HG03469 (cell line): ENCODE results near the gene AKAP7.
"Not testable (repeated sequence)": the region's sequence is repeated elsewhere in the genome, so short reads cannot be mapped to it uniquely, and the experiment has no call there.

Experiments used
- ATAC-seq: cut with Tn5 transposase; IDR thresholded peaks from one replicate; pipeline ENCODE4 v1.9.1; 2021; ENCODE audit warnings: mild to moderate bottlenecking, moderate library complexity, moderate number of reproducible peaks; ENCODE audit not compliant: unreplicated experiment

Gene AKAP7

GRCh38 chr6:131250936-131251335 lies 115.7 kb downstream of the AKAP7 start:
- ATAC-seq: no peak

- ATAC-seq: no peak
Observed at GRCh38 chr6:131251590-131252199, 116.4 kb downstream of the AKAP7 start.

- no peak for ATAC-seq
Observed at GRCh38 chr6:131255434-131255833, 120.2 kb downstream of the AKAP7 start.

GRCh38 chr6:131255911-131256310 lies 120.6 kb downstream of the AKAP7 start:
- ATAC-seq: no peak

- ATAC-seq: no peak
Observed at GRCh38 chr6:131257104-131257503, 121.8 kb downstream of the AKAP7 start.

GRCh38 chr6:131258010-131258652 lies 122.9 kb downstream of the AKAP7 start:
- no peak for ATAC-seq

- ATAC-seq: no peak
Observed at GRCh38 chr6:131258816-131259476, 123.7 kb downstream of the AKAP7 start.

GRCh38 chr6:131260960-131261359 lies 125.7 kb downstream of the AKAP7 start:
- ATAC-seq: not testable (repeated sequence)

GRCh38 chr6:131262060-131262459 lies 126.8 kb downstream of the AKAP7 start:
- no peak for ATAC-seq

- no peak for ATAC-seq
Observed at GRCh38 chr6:131265939-131266338, 130.7 kb downstream of the AKAP7 start.

GRCh38 chr6:131268303-131268702 lies 133.0 kb downstream of the AKAP7 start:
- ATAC-seq: no peak

- no peak for ATAC-seq
Observed at GRCh38 chr6:131269565-131270391, 134.5 kb downstream of the AKAP7 start.

GRCh38 chr6:131270534-131270933 lies 135.3 kb downstream of the AKAP7 start:
- no peak for ATAC-seq

- ATAC-seq: no peak
Observed at GRCh38 chr6:131275273-131275672, 140.0 kb downstream of the AKAP7 start.

- ATAC-seq: no peak
Observed at GRCh38 chr6:131277591-131277990, 142.3 kb downstream of the AKAP7 start.

- ATAC-seq: no peak
Observed at GRCh38 chr6:131281471-131282270, 146.4 kb downstream of the AKAP7 start.

- ATAC-seq: no peak
Observed at GRCh38 chr6:131282365-131282764, 147.1 kb downstream of the AKAP7 start.

GRCh38 chr6:131283466-131284175 lies 148.4 kb downstream of the AKAP7 start:
- ATAC-seq: no peak

- no peak for ATAC-seq
Observed at GRCh38 chr6:131285548-131285947, 150.3 kb downstream of the AKAP7 start.

- ATAC-seq: no peak
Observed at GRCh38 chr6:131286469-131287040, 151.3 kb downstream of the AKAP7 start.
